Heart right ventricle (tissue), 16 donors: Measurements from ENCODE around the gene TAF10. TPM values are rescaled to one million over a fixed set of nuclear protein-coding genes. Genes with fewer than 3 reads are reported as not detected.

Experiments
- ATAC-seq, 8 donors: fragments of 200-7000 bp; cut with Tn5 transposase; one replicate each; pipeline ENCODE4 v1.9.1; 2020; ENCODE audit warnings: mild to moderate bottlenecking in 8 of 8, moderate library complexity in 8 of 8, moderate number of reproducible peaks in 1 of 8
- DNase-seq, 2 donors: peaks; one replicate each; pipeline ENCODE4 v3.0.0-alpha.2; 2020
- H3K27ac ChIP-seq, 10 donors: fragments of 200-600 bp; sonication (generic) in 2 of 10; one replicate each; pipeline versions ENCODE4 v1.5.0 to v1.8.0; 2020 to 2022; ENCODE audit warnings: mild to moderate bottlenecking in 3 of 10
- H3K27me3 ChIP-seq, 7 donors: fragments of 200-600 bp; one replicate each; pipeline ENCODE4 v1.8.0; 2021 to 2022; ENCODE audit warnings: mild to moderate bottlenecking in 2 of 7
- H3K36me3 ChIP-seq, 9 donors: fragments of 200-600 bp; sonication (generic) in 1 of 9; one replicate each; pipeline versions ENCODE4 v1.5.0 to v1.8.0; 2020 to 2022; ENCODE audit warnings: mild to moderate bottlenecking in 2 of 9
- H3K4me1 ChIP-seq, 9 donors: fragments of 200-600 bp; sonication (generic) in 1 of 9; one replicate each; pipeline versions ENCODE4 v1.5.0 to v1.8.0; 2020 to 2022; ENCODE audit warnings: mild to moderate bottlenecking in 4 of 9
- H3K4me3 ChIP-seq, 10 donors: fragments of 200-600 bp; sonication (generic) in 2 of 10; one replicate each; pipeline versions ENCODE4 v1.5.0 to v1.8.0; 2020 to 2022; ENCODE audit warnings: mild to moderate bottlenecking in 7 of 10, moderate library complexity in 2 of 10
- H3K9me3 ChIP-seq, 11 donors: fragments of 200-600 bp in 10 of 11; sonication (generic) in 2 of 11; one replicate each; pipeline versions ENCODE4 v1.5.0 to v1.8.0; 2013 to 2022; ENCODE audit warnings: mild to moderate bottlenecking in 2 of 11, control low read depth in 1 of 11, moderate library complexity in 1 of 11
- CTCF ChIP-seq, 9 donors: fragments of 200-600 bp; sonication (generic) in 2 of 9; IDR thresholded peaks; one replicate each; pipeline versions ENCODE4 v1.5.0 to v1.8.0; 2021 to 2022; ENCODE audit warnings: antibody characterized with exemption in 9 of 9, mild to moderate bottlenecking in 5 of 9, moderate library complexity in 1 of 9
- WGBS, 2 donors: extraction: QIAGEN DNeasy Blood & Tissue Kit; methylation state at CpG; one replicate each; pipeline ENCODE4 v1.1.7; 2013; ENCODE audit warnings: inconsistent platforms in 1 of 2; 5-methylcytosine and 5-hydroxymethylcytosine counted together
- intact Hi-C, 10 donors: fragments of 100-400 bp; cut with DNase I; formaldehyde crosslinking; loops; one replicate each; pipeline versions ENCODE4 v1.11.1 to v1.14.2; 2022
- polyA plus RNA-seq, 2 donors: library from polyadenylated mRNA; stranded (reverse); fragments of 200-250 nt; gene quantifications; one replicate each; pipeline ENCODE4 v1.2.3, GENCODE V29; 2013
- total RNA-seq, 10 donors: library from RNA; stranded (reverse); fragmentation: NEBNext Ultra II Directional in 3 of 10; extraction: Animal tissue kit (Norgen Biotek cat#: 25700) in 3 of 10; gene quantifications; one replicate each; pipeline versions ENCODE4 v1.2.1 to v1.2.4, GENCODE V29; 2021 to 2023
- donor health status: Arrhythmogenic right ventricular cardiomyopathy.
- donor health status: ischemic (EF 13 %, LVEDD 7.1; RV severe dilation, severe dysfunction).
- donor health status: healthy with polysubstance abuse.
- donor health status: DM: no; HTN: yes; CAD: no.
- donor health status: DM: no; HTN: no; CAD: no.
- donor health status: ischemic (EF 25% LVEDD 6.9; RV normal size, moderate dysfunction).
- donor health status: ischemic (EF 25% LVEDD 5.7; RV mildly dilated, moderate dysfunction).
- donor health status: healthy.
- donor health status: DM: yes; HTN: yes; CAD: no.
- donor health status: Ischemic cardiomyopathy.
- donor health status: ischemic (EF 35%, LVEDD 5.7; RV mildly dilated, moderate dysfunction).
- donor health status: nonischemic (EF 11% LVEDD 7.7; RV severe dilation, severe dysfunction).
- donor health status: DM: yes; HTN: yes; CAD: no.
- donor health status: PGD.
- donor health status: ischemic (EF 29% LVEDD 5.4; RV normal size, mild dysfunction).
- donor health status: nonischemic (EF 23%, LVEDD 6.1; RV moderate dilation, normal function).

The TAF10 gene
- total and polyA plus RNA-seq, 12 donors: 78.0 to 254 (median 90.5) TPM

- no peaks in the 10 kb centered on the region for H3K9me3 ChIP-seq
- WGBS, 2 donors: 92 to 96% methylated on average over 29 of the region's 29 CpGs
- peaks cover 3 to 46% (median 42%) of the 10 kb centered on the region in 9 donors for H3K4me1 ChIP-seq
- no peaks in the 10 kb centered on the region for H3K27me3 ChIP-seq
- no peak for ATAC-seq
- H3K27ac ChIP-seq: no peak overlapping the region
- peaks cover 0 to 71% (median 17%) of the 10 kb centered on the region in 9 donors for H3K36me3 ChIP-seq
- no peak overlapping the region for H3K4me3 ChIP-seq
- intact Hi-C loops: no loop called here
- TF ChIP-seq CTCF (IDR thresholded peaks at IDR 0.05): no peak
- DNase-seq: no peak
Observed at GRCh38 chr11:6632116-6633073, 20.4 kb upstream of the TAF10 start.

DNA sequence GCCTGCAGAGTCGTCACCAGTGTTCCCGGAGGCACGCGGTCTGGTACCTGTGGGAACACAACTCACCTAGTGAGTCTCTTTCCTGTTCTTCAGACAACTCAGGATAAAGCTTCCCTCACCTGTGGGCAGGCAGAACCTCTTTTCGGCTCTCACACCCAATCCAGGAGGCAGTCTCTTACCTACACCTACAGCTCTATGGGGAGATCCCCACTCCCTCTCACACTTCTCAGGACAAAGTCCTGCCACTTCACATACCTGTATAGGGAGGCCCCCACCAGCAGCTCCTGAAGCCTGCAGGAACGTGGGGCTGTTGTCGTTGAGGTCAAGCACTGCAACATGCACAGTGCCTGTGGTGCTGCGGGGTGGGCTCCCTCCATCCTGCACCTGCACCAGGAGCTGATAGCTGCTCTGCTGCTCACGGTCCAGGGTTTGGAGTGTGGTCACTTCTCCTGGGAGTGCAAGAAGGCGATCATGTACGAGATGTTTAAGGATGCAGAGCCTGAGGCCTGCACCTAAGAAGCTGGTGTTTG, 19.4 kb upstream of the TAF10 start:
- ATAC-seq: no peak
- no peaks in the 10 kb centered on the region for H3K9me3 ChIP-seq
- no peak overlapping the region for H3K4me3 ChIP-seq
- no peak for TF ChIP-seq CTCF (IDR thresholded peaks at IDR 0.05)
- H3K4me1 ChIP-seq: peaks cover 2 to 37% (median 33%) of the 10 kb centered on the region in 9 donors
- peaks cover 0 to 81% (median 19%) of the 10 kb centered on the region in 9 donors for H3K36me3 ChIP-seq
- 89 to 91% methylated on average over 11 of the region's 11 CpGs for WGBS, 2 donors
- no peak overlapping the region for H3K27ac ChIP-seq
- no peak for DNase-seq
- intact Hi-C loops: no loop called here
- no peaks in the 10 kb centered on the region for H3K27me3 ChIP-seq

DNA sequence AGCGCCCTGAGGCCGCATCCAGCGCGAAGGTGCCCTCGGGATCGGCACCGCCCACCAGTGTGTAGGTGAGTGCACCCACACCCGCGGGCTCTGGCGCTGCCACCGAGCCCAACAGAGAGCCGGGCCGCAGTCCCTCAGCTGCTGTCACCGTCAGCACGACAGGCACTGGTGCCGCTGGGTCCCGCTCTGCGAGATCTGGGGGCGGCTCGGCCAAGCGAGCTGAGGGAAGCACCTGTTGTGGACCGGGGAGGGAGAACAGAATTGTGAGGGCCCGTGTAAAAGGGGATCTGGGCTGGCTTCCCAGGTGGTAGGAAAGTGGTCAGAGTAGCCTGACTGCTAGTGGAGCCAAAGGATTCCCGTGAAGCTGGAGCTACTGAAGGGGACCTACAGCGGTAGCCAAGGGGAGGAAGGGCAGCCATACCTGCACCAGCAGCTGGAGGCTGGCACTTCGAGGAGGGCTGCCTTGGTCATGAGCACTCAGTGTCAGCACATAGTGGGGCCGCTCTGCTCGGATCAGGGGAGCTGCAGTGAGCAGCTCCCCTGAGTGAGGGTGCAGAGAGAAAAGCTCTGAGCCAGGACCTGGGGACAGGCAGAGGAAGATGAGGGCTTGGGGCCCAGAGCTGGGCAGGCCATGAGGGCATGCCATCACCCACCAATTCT, 18.7 kb upstream of the TAF10 start:
- no peak for TF ChIP-seq CTCF (IDR thresholded peaks at IDR 0.05)
- Histone ChIP-seq H3K4me3 (no peak overlapping the region), H3K36me3 (peaks cover 0 to 87% (median 19%) of the 10 kb centered on the region in 9 donors), H3K4me1 (peaks cover 0 to 31% (median 26%) of the 10 kb centered on the region in 9 donors), H3K27ac (no peak overlapping the region), H3K27me3 (no peaks in the 10 kb centered on the region), H3K9me3 (no peaks in the 10 kb centered on the region)
- intact Hi-C loops: no loop called here
- no peak for ATAC-seq
- DNase-seq: no peak
- 84 to 89% methylated on average over 22 to 28 of the region's 28 CpGs for WGBS, 2 donors

- Histone ChIP-seq H3K4me3 (no peak overlapping the region), H3K27me3 (no peaks in the 10 kb centered on the region), H3K36me3 (peaks cover 0 to 94% (median 19%) of the 10 kb centered on the region in 9 donors), H3K9me3 (no peaks in the 10 kb centered on the region), H3K27ac (no peak overlapping the region), H3K4me1 (peaks cover 0 to 24% (median 19%) of the 10 kb centered on the region in 9 donors)
- no peak for TF ChIP-seq CTCF (IDR thresholded peaks at IDR 0.05)
- DNase-seq (no peak), ATAC-seq (no peak)
- WGBS, 2 donors: 76 to 78% methylated on average over 99 to 102 of the region's 102 CpGs
- intact Hi-C loops: no loop called here
Observed at GRCh38 chr11:6629892-6630631, 18.0 kb upstream of the TAF10 start.
